Gastrocnemius medialis (tissue), 4 donors: ENCODE data around the gene ERI3. TPM values are rescaled to one million over a fixed set of nuclear protein-coding genes. Genes with fewer than 3 reads are reported as not detected.

ENCODE experiments used
- ATAC-seq, 2 donors: fragments of 150-250 bp; one replicate each; pipeline ENCODE4 v1.9.1; 2016
- DNase-seq, 2 donors: peaks; one replicate each; pipeline ENCODE4 v3.0.0-alpha.2; 2019
- H3K27ac ChIP-seq, 4 donors: fragments of 200-600 bp; sonication (generic); 1 replicate in 1 of 4; 2 replicates in 3 of 4; pipeline ENCODE4 v1.5.1; 2016 to 2018; ENCODE audit warnings: mild to moderate bottlenecking in 2 of 4, moderate library complexity in 1 of 4
- H3K27me3 ChIP-seq, 3 donors: fragments of 200-600 bp; sonication (generic) in 2 of 3; 1 replicate in 1 of 3; 2 replicates in 2 of 3; pipeline versions ENCODE4 v1.5.1 to v1.6.0; 2016 to 2019; ENCODE audit warnings: mild to moderate bottlenecking in 1 of 3, moderate library complexity in 1 of 3
- H3K36me3 ChIP-seq, 2 donors: fragments of 200-600 bp; sonication (generic) in 1 of 2; one replicate each; pipeline ENCODE4 v1.5.1; 2017 to 2018
- H3K4me1 ChIP-seq, 2 donors: fragments of 200-600 bp; sonication (generic) in 1 of 2; one replicate each; pipeline ENCODE4 v1.5.1; 2016 to 2017; ENCODE audit warnings: mild to moderate bottlenecking in 2 of 2
- H3K4me3 ChIP-seq, 4 donors: fragments of 200-600 bp; sonication (generic) in 3 of 4; 1 replicate in 1 of 4; 2 replicates in 3 of 4; pipeline ENCODE4 v1.5.1; 2016 to 2019; ENCODE audit warnings: mild to moderate bottlenecking in 2 of 4
- H3K9me3 ChIP-seq, 3 donors: fragments of 200-600 bp; sonication (generic) in 2 of 3; 1 replicate in 1 of 3; 2 replicates in 2 of 3; pipeline ENCODE4 v1.5.1; 2016 to 2019
- POLR2A ChIP-seq, 2 donors: fragments of 450-650 bp; IDR thresholded peaks; one replicate each; pipeline ENCODE4 v1.6.1; 2017; ENCODE audit warnings: antibody characterized with exemption in 2 of 2, mild to moderate bottlenecking in 2 of 2, moderate library complexity in 2 of 2
- in situ Hi-C, 4 donors: fragments of 200-750 bp; cut with MboI; loops; one replicate each; pipeline versions ENCODE4 v1.15.0 to v1.8.0; 2017; ENCODE audit warnings: low sequenced_read_pairs in 4 of 4
- intact Hi-C: fragments of 100-400 bp; cut with DNase I; formaldehyde crosslinking; loops from one replicate; pipeline ENCODE4 v1.15.1; 2023; ENCODE audit warnings: low total_unique reads
- total RNA-seq, 4 donors: library from RNA; depleted of rRNA; stranded (reverse); fragments of >200 nt; gene quantifications; one replicate each; pipeline versions ENCODE4 v1.1.0 to v1.2.3, GENCODE V29; 2016
- TF ChIP-seq, protein P1 (sequence below), 5 experiments: fragments of 450-650 bp in 3 of 5; fragments of 200-600 bp in 2 of 5; sonication (generic) in 2 of 5; IDR thresholded peaks in 4 of 5; conservative IDR thresholded peaks in 1 of 5; 1 replicate in 4 of 5; 2 replicates in 1 of 5; pipeline ENCODE4 v1.5.1; 2016 to 2019; ENCODE audit warnings: antibody characterized with exemption in 5 of 5, mild to moderate bottlenecking in 3 of 5, moderate library complexity in 3 of 5

Gene ERI3
- total RNA-seq, 4 donors from 2014 or later: 53.8 to 101 (median 79.8) TPM

DNA sequence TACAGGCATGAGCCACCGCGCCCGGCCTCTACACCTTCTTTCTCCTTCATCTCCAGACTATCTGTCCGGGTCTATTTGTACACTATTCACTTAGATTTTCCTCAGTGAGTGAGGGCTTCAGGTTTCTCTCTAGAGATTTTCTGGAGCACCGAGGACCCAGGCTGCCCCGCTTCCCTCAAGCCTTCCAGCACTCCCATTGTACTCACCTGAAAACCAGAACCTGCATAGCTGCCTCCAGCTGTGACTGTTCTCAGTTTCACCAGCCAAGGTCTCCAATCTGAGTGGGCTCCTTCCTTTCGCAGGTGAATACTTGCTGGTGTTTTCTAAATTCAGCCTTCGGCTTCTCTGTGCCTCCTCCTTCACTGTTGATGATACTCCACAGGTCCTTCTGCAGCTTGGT, 154.7 kb downstream of the ERI3 start:
- Histone ChIP-seq H3K4me3 (no peak overlapping the region), H3K27me3 (no peaks in the 10 kb centered on the region), H3K36me3 (no peaks in the 10 kb centered on the region), H3K9me3 (no peaks in the 10 kb centered on the region), H3K27ac (no peak overlapping the region), H3K4me1 (no peaks in the 10 kb centered on the region)
- no peak for TF ChIP-seq POLR2A (IDR thresholded peaks at IDR 0.05)
- TF ChIP-seq, protein P1, sequence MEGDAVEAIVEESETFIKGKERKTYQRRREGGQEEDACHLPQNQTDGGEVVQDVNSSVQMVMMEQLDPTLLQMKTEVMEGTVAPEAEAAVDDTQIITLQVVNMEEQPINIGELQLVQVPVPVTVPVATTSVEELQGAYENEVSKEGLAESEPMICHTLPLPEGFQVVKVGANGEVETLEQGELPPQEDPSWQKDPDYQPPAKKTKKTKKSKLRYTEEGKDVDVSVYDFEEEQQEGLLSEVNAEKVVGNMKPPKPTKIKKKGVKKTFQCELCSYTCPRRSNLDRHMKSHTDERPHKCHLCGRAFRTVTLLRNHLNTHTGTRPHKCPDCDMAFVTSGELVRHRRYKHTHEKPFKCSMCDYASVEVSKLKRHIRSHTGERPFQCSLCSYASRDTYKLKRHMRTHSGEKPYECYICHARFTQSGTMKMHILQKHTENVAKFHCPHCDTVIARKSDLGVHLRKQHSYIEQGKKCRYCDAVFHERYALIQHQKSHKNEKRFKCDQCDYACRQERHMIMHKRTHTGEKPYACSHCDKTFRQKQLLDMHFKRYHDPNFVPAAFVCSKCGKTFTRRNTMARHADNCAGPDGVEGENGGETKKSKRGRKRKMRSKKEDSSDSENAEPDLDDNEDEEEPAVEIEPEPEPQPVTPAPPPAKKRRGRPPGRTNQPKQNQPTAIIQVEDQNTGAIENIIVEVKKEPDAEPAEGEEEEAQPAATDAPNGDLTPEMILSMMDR (IDR thresholded peaks at IDR 0.05 in 4 of 5, conservative IDR thresholded peaks at IDR 0.05 in 1 of 5): no peak
- no peak for ATAC-seq
- intact Hi-C loops (no loop called here), in situ Hi-C loops (loop anchor here in 3 of 4 donors (25.0 kb wide), 1 partner anchor 387 kb away; no protein-coding TSS in a partner anchor)
- DNase-seq: no peak

DNA sequence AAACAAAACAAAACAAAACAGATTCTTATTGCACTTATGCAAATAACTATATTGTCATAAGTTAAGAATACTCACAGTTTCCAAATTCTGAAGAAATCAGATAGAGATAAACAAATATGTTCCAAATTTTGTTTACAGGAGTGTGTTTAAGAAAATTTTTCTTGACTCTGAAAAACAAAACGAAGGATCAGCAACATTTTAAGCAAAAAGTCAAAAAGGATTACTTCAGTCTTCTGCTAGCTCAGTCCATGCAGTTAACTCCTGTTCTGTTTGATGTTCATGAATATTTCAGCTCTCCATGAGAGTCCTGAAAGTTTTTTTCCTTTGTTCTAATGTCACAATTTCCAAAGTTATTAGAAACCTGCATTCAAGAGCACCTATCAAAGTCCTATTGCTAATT, 180.4 kb downstream of the ERI3 start:
- no peak overlapping the region for H3K4me3 ChIP-seq
- no peaks in the 10 kb centered on the region for H3K36me3 ChIP-seq
- in situ Hi-C loops (no loop called here), intact Hi-C loops (no loop called here)
- H3K9me3 ChIP-seq: no peaks in the 10 kb centered on the region
- H3K27me3 ChIP-seq: peaks cover 0 to 2% (median 0%) of the 10 kb centered on the region in 3 donors
- no peaks in the 10 kb centered on the region for H3K4me1 ChIP-seq
- TF ChIP-seq, protein P1 (IDR thresholded peaks at IDR 0.05 in 4 of 5, conservative IDR thresholded peaks at IDR 0.05 in 1 of 5): no peak
- no peak for TF ChIP-seq POLR2A (IDR thresholded peaks at IDR 0.05)
- H3K27ac ChIP-seq: no peak overlapping the region
- DNase-seq (no peak), ATAC-seq (no peak)

Other genes starting within 250 kb of the ERI3 start
- gene KLF17, start 236.4 kb downstream of the ERI3 start, total RNA-seq: not detected
- gene KLF18, start 213.6 kb downstream of the ERI3 start, total RNA-seq: not detected
- 10 to 100 TPM; 24.9 to 42.2 (median 34.9) TPM for gene DMAP1, start 141.8 kb downstream of the ERI3 start, total RNA-seq
- gene RNF220, start 50.0 kb upstream of the ERI3 start, total RNA-seq: 100 to 1,000 TPM in 3 of 4 donors, 10 to 100 TPM in 1; 91.2 to 172 (median 128) TPM